Measurements from ENCODE around the gene RYR2.
"Not testable (repeated sequence)": the region's sequence is repeated elsewhere in the genome, so short reads cannot be mapped to it uniquely, and the experiment has no call there.

RYR2 gene

DNA sequence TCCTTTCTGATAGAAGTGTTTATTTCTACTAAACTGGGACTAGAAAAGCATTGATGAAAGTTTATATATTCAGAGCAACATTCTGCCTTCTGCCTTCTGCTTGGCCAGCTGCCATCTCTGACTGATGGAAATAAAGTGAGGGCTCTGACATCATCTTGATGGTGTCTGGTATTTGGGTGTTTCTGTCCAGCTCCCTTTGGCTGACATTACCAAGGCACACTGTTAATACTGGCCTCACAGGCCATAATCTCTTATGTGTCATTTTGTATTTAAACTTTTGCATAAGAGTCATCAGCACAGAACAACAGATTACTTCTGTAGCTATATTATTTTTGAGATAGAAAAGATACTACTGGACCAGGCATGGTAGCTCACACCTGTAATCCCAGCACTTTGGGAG lies 216.9 kb downstream of the RYR2 start:
- no peak for DNase-seq (ENCODE audit: low read depth in 2 of 2)

DNA sequence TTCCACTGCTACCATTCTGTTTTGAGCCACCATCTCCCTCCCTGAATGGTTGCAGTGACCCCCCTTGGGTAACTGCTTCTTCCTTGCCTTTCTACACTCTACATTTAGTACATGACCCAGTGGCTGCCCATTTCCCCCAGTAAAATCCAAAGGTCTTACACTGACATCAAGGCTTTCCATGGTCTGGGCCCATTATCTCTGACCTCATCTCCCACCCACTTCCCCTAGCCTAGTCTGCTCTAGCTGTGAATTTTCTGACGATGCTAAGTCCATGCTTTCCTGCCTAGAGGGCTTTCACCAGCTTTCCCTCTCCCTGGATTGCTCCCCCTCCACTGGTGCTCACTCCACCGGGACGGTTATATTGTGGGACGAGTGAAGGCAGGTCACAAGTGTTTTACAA lies 219.2 kb downstream of the RYR2 start:
- DNase-seq (ENCODE audit: low read depth in 2 of 2) = no peak

- DNase-seq (ENCODE audit: low read depth in 2 of 2) = no peak
These were observed 225.8 kb downstream of the RYR2 start for GRCh38 chr1:237267743-237268142.

DNA sequence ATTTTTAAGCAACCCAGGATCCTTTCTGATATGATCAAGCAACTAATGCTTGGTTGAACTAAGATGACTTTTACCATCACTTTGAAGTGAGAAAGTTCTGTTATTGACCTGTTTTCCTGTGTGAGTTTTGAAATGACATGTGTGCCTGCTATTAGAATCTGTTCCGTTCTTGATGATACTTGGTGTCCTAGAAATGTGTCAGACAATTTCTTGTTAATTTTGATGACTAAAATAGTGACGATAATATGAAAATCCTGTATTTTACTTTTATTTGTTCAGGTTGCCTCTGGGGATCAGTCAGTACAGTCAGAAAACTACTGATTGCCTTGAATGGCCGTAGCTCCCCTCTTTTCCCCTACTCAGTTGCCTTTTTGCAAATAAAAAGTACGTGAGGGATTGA lies 228.0 kb downstream of the RYR2 start:
- DNase-seq (ENCODE audit: low read depth in 2 of 2) = no peak

- DNase-seq (ENCODE audit: low read depth in 2 of 2) = no peak
These were observed 228.4 kb downstream of the RYR2 start for GRCh38 chr1:237270353-237270752.

DNA sequence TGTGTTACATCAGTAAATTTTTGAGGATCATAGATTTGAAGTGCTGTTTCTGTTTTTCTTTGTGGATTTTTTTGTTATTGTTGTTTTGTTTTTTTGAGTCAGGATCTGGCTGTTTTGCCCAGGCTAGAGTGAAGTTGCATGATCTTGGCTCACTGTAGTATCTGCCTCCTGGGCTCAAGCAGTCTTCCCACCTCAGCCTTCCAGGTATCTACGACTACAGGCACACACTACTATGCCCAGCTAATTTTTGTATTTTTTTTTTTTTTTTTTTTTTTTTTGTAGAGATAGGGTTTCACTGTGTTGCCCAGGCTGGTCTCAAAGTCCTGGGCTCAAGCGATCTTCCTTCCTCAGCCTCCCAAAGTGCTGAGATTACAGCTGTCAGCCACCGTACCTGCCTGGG lies 236.0 kb downstream of the RYR2 start:
- not testable (repeated sequence) for DNase-seq (ENCODE audit: low read depth in 2 of 2)

- no peak for DNase-seq (ENCODE audit: low read depth in 2 of 2)
These were observed 237.6 kb downstream of the RYR2 start for GRCh38 chr1:237279629-237280028.

DNA sequence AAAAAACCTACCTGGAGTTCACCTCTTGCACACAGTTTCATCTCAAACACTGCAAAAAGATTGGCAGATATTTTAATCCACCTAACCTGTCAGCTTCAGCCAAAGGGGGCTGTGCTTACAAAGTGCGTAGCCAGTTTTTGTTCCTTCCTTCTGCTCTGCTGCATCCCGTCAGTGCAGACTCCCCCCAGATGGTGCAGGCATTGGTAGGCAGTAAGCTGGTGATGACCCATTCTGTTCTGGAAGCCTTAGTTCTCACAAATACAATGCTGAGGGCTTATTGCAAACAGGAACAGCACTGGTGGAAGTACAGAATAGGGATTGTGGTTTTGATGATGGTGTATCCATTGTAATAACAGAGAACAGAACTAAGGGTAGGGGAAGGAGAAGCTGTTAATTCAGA lies 239.5 kb downstream of the RYR2 start:
- DNase-seq (ENCODE audit: low read depth in 2 of 2) = no peak

- no peak for DNase-seq (ENCODE audit: low read depth in 2 of 2)
These were observed 240.3 kb downstream of the RYR2 start for GRCh38 chr1:237282208-237282783.

- no peak for DNase-seq (ENCODE audit: low read depth in 2 of 2)
These were observed 246.0 kb downstream of the RYR2 start for GRCh38 chr1:237287876-237288521.

DNA sequence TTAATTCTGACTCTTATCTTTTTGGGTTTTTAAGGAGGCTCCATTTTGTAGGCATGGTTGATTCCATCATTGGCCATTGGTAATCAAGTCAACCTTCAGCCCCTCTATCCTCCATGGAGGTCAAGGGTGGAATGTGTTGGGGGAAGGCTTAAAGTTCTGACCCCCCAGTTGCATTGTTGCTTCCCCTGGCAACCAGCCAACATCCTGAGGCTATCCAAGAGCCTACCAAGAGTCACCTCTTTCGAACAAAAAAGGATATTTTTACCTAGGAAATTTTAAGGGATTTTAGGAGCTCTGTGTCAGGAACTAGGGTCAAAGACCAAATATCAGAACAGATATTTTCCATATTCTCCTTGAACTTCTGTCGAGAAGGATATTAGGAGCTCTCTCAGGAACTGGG lies 251.8 kb downstream of the RYR2 start:
- no peak for DNase-seq (ENCODE audit: low read depth in 2 of 2)

- DNase-seq (ENCODE audit: low read depth in 2 of 2) = no peak
These were observed 254.9 kb downstream of the RYR2 start for GRCh38 chr1:237296861-237297260.

DNA sequence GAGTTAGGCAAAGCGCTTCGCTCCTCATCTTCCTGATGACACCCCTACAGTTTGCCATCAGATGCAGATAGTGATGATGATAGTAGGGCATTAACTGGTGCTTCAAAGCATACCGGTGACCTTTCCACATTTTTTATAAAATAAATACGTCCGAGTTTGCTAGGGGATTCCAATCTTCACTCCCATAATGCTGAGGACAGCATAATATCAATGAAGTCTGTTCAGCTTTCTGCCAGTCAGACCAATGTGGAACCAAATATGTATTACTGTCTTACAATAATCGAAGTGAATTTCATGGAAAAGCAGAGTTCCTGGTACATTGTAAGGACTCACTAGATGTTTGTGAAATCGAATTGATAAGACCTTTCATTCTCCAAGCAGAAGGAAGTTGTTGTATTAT lies 258.7 kb downstream of the RYR2 start:
- no peak for DNase-seq (ENCODE audit: low read depth in 2 of 2)

DNA sequence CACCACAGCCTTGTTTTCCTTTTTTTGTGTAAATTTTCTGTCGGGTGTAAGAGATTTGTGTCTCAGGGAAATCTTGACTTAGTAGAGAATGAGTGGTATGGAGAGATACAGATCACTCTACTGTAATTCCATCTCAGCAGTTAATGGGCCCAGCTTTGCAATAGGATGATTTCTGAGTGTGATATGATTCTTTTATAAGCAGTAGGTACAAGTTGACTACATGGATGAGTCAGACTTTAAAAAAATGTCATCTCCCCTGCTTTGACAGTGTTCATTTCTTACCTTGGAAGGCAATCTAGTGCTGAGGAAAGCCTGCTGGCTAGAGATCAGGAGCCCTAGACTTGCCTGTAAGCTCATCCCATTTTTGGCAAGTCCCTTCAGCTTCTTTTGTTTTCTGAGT lies 261.9 kb downstream of the RYR2 start:
- DNase-seq (ENCODE audit: low read depth in 2 of 2) = no peak

DNA sequence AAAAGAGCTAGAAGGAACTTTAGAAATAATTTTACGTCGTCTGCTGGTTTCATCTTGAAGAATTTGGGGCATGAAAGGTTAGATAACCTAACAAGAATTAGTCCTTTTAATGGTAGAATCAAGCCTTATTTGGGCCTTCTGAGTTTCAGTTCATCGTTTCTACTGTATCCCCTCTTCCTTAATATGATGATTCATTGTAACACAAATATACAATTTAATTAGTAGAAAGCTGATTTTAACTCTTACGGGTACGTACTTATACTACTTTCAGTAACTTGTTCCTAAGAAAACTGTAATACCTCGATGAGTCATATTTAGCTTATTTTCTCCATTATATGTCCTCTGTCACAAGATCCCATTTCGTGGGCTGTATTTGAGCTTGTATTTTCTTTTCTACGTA lies 264.7 kb downstream of the RYR2 start:
- DNase-seq (ENCODE audit: low read depth in 2 of 2) = no peak

DNA sequence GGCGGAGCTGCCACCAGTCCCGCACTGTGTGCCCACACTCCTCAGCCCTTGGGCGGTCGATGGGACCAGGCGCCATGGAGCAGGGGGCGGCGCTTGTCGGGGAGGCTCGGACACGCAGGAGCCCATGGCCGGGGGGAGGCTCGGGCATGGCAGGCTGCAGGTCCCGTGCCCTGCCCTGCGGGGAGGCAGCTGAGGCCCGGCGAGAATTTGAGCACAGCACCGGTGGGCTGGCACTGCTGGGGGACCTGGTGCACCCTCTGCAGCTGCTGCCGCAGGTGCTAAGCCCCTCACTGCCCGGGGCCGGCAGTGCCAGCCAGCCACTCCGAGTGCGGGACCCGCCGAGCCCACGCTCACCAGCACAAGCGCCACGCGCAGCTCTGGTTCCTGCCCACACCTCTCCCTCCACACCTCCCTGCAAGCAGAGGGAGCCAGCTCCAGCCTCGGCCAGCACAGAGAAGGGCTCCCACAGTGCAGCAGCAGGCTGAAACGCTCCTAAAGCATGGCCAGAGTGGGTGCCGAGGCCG lies 267.7 kb downstream of the RYR2 start:
- DNase-seq (ENCODE audit: low read depth in 2 of 2) = no peak

- no peak for DNase-seq (ENCODE audit: low read depth in 2 of 2)
These were observed 274.4 kb downstream of the RYR2 start for GRCh38 chr1:237316352-237316751.

GRCh38 chr1:237318748-237319147 lies 276.8 kb downstream of the RYR2 start:
- no peak for DNase-seq (ENCODE audit: low read depth in 2 of 2)

GRCh38 chr1:237320890-237321289 lies 278.9 kb downstream of the RYR2 start:
- DNase-seq (ENCODE audit: low read depth in 2 of 2) = no peak

- no peak for DNase-seq (ENCODE audit: low read depth in 2 of 2)
These were observed 282.2 kb downstream of the RYR2 start for GRCh38 chr1:237324226-237324625.

DNA sequence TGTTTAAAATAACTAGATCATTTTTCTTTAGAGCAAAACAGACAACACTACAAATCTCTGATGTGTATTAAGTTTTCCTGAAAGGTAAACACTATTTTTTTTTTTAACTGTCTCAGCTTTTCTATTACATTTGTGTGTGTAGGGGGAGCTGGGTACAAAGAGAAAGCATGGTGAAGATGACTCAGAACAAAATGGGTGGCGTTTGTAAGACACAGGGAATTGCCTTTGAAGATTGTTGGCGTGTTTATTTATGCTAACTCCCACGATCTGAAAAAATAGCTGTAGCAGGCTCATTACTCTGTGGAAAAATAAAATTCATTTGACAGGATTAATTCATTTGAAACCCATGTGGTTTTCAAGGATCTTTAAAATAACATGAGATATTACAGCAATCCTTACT lies 285.1 kb downstream of the RYR2 start:
- DNase-seq (ENCODE audit: low read depth in 2 of 2) = no peak

- DNase-seq (ENCODE audit: low read depth in 2 of 2) = no peak
These were observed 298.9 kb downstream of the RYR2 start for GRCh38 chr1:237340892-237341291.

DNA sequence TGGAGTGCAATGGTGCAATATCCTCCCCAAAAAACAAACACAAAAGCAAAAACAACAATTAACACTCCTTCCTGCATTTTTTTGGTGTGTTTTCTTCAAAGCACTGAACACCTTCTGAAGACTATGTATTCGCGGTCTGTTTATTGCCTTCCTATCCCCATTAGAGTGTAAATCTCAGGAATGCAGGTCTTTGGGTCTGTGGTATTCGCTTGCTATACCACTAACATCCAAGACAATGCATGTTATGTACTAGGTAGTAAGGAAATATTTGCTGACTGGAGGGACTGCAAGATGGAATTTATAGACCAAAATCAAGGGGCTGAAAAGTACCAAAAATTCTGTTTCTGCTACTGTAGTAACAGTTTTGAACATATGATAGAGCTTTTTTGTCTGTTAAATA lies 299.4 kb downstream of the RYR2 start:
- DNase-seq (ENCODE audit: low read depth in 2 of 2) = no peak

GRCh38 chr1:237342730-237343129 lies 300.7 kb downstream of the RYR2 start:
- no peak for DNase-seq (ENCODE audit: low read depth in 2 of 2)

Data from stimulated activated CD8-positive, alpha-beta memory T cell treated with anti-CD3 and anti-CD28 coated beads, Interleukin-7, amount 100 ng/mL, for 4 hours (primary cell).